DOHH2 (cell line): ENCODE results near the gene DPYD.

Experiments used
- H3F3A ChIP-seq: fragments of 200-600 bp; sonication (generic), shearing (Covaris generic); 2 replicates; pipeline ENCODE4 v1.6.0; 2016; ENCODE audit warnings: antibody characterized with exemption, mild to moderate bottlenecking; ENCODE audit not compliant: control insufficient read depth, insufficient read depth
- H3K27ac ChIP-seq: fragments of 200-600 bp; sonication (generic); 2 replicates; pipeline ENCODE4 v1.5.1; 2014; ENCODE audit warnings: low read depth, mild to moderate bottlenecking, low read length, moderate library complexity
- H3K27me3 ChIP-seq: fragments of 200-600 bp; sonication (generic); 2 replicates; pipeline ENCODE4 v1.6.1; 2014; ENCODE audit warnings: mild to moderate bottlenecking, low read length, mixed read lengths; ENCODE audit not compliant: control insufficient read depth
- H3K36me3 ChIP-seq: fragments of 200-600 bp; sonication (generic); 2 replicates; pipeline ENCODE4 v1.6.1; 2014; ENCODE audit warnings: mild to moderate bottlenecking, low read length, moderate library complexity, mixed read lengths; ENCODE audit not compliant: control insufficient read depth
- H3K4me1 ChIP-seq: fragments of 200-600 bp; sonication (generic); 2 replicates; pipeline ENCODE4 v1.6.1; 2014; ENCODE audit warnings: mild to moderate bottlenecking, low read length, mixed read lengths; ENCODE audit not compliant: control insufficient read depth
- H3K4me2 ChIP-seq: fragments of 200-600 bp; sonication (generic); 2 replicates; pipeline ENCODE4 v1.6.0; 2014; ENCODE audit warnings: mild to moderate bottlenecking, low read length, moderate library complexity
- H3K4me3 ChIP-seq: fragments of 200-600 bp; sonication (generic); 2 replicates; pipeline ENCODE4 v1.5.1; 2014; ENCODE audit warnings: mild to moderate bottlenecking, low read length, mixed read lengths
- H3K79me2 ChIP-seq: fragments of 200-600 bp; sonication (generic); 2 replicates; pipeline ENCODE4 v1.6.1; 2014; ENCODE audit warnings: mild to moderate bottlenecking, low read length, mixed read lengths; ENCODE audit not compliant: control insufficient read depth
- H3K9me2 ChIP-seq: fragments of 200-600 bp; sonication (generic); replicated peaks from 2 replicates; pipeline ENCODE4 v1.6.1; 2014; ENCODE audit warnings: mild to moderate bottlenecking, low read length, mixed read lengths; ENCODE audit not compliant: control insufficient read depth
- H3K9me3 ChIP-seq: fragments of 200-600 bp; sonication (generic); 2 replicates; pipeline ENCODE4 v1.6.1; 2014; ENCODE audit warnings: antibody characterized with exemption, low read length, mixed read lengths; ENCODE audit not compliant: control insufficient read depth, insufficient read depth
- H4K20me1 ChIP-seq: fragments of 200-600 bp; sonication (generic); 2 replicates; pipeline ENCODE4 v1.6.0; 2014; ENCODE audit warnings: low read depth, mild to moderate bottlenecking, antibody characterized with exemption, low read length, moderate library complexity; ENCODE audit not compliant: control insufficient read depth, insufficient read depth
- CTCF ChIP-seq: fragments of 200-600 bp; sonication (generic); IDR thresholded peaks from one replicate; pipeline ENCODE4 v1.5.1; 2014; ENCODE audit warnings: antibody characterized with exemption, mild to moderate bottlenecking, low read depth, low read length; ENCODE audit not compliant: poor library complexity, severe bottlenecking
- EZH2phosphoT487 ChIP-seq: fragments of 200-600 bp; sonication (generic); IDR thresholded peaks from 2 replicates; pipeline ENCODE4 v1.6.1; 2017; ENCODE audit warnings: borderline replicate concordance, mild to moderate bottlenecking, antibody characterized with exemption, low read length, moderate library complexity, mixed read lengths

DPYD gene

DNA sequence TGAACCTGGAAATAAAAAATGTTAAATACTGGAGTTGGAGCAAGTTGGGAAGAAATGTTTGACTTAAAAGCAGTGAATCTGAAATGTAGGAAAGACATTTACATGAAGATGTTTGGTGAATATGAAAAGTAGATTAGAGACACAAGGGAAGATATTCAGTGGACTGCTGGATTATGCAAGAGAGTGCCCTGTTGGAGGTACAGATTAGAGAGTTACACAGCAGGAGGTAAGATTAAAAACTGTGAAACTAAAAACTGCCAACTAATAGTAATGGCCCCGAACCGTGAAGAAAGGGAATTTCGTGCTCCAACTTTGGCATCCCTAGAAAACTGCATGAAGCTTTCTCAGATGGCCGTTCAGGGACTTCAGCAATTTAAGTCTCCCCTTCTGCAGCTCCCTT lies 375.4 kb downstream of the DPYD start:
- no peak overlapping the region for H3K4me3 ChIP-seq
- H3K9me2 ChIP-seq, result no peaks in the 10 kb centered on the region
- H3K4me1 ChIP-seq, result no peaks in the 10 kb centered on the region
- H3K36me3 ChIP-seq, result no peaks in the 10 kb centered on the region
- H3F3A ChIP-seq, result no peaks in the 10 kb centered on the region
- no peaks in the 10 kb centered on the region for H3K79me2 ChIP-seq
- no peaks in the 10 kb centered on the region for H3K27me3 ChIP-seq
- TF ChIP-seq CTCF (no peak), EZH2phosphoT487 (no peak)
- no peak overlapping the region for H3K4me2 ChIP-seq
- H4K20me1 ChIP-seq, result no peaks in the 10 kb centered on the region
- no peak overlapping the region for H3K27ac ChIP-seq
- no peaks in the 10 kb centered on the region for H3K9me3 ChIP-seq

GRCh38 chr1:97540346-97540888 lies 380.4 kb downstream of the DPYD start:
- Histone ChIP-seq H3K4me1 (no peaks in the 10 kb centered on the region), H3K4me3 (no peak overlapping the region), H3K36me3 (no peaks in the 10 kb centered on the region), H3K9me3 (no peaks in the 10 kb centered on the region), H3K9me2 (no peaks in the 10 kb centered on the region), H3F3A (no peaks in the 10 kb centered on the region), H3K79me2 (no peaks in the 10 kb centered on the region), H3K27ac (no peak overlapping the region), H3K27me3 (no peaks in the 10 kb centered on the region), H4K20me1 (no peaks in the 10 kb centered on the region), H3K4me2 (no peak overlapping the region)
- TF ChIP-seq EZH2phosphoT487, result no peak
- no peak for TF ChIP-seq CTCF

DNA sequence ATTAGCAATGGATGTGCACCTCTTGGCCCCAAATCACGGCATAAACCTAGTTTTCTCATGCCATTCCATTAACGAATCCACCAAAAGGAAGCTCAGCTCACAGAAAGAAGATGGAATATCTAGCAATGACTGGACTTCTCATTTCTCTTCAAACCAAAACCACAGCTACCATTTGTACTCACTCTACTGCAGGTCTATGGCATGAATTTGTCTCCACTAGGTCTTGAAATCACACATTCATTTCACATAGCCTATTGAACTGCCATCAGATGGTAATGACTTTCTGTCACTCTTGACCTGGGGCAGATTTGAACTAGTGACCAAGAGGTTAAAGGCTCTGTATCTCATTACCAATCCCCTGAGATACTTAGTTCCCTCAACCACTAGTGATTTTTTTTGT lies 382.7 kb downstream of the DPYD start:
- no peak for TF ChIP-seq EZH2phosphoT487
- TF ChIP-seq CTCF, result no peak
- Histone ChIP-seq H3K9me3 (no peaks in the 10 kb centered on the region), H3K27me3 (no peaks in the 10 kb centered on the region), H3K4me1 (no peaks in the 10 kb centered on the region), H3K4me3 (no peak overlapping the region), H3F3A (no peaks in the 10 kb centered on the region), H3K27ac (no peak overlapping the region), H4K20me1 (no peaks in the 10 kb centered on the region), H3K79me2 (no peaks in the 10 kb centered on the region), H3K4me2 (no peak overlapping the region), H3K9me2 (no peaks in the 10 kb centered on the region), H3K36me3 (no peaks in the 10 kb centered on the region)
